GM12878 (cell line): ENCODE measurements around the gene EFCAB8. TPM values are rescaled to one million over a fixed set of nuclear protein-coding genes. Genes with fewer than 3 reads are reported as not detected.

Source experiments
- ATAC-seq: fragments of 200-7000 bp; cut with Tn5 transposase; 3 replicates; pipeline ENCODE4 v1.9.1; 2020; ENCODE audit warnings: mild to moderate bottlenecking, moderate library complexity
- BruUV-seq: library from RNA; stranded (reverse); fragments of 400-500 nt; replicated peaks from 2 replicates; lab custom pipeline; 2021; lab: Mats Ljungman, UMichigan
- CTCF ChIA-PET: fragments of 300-600 bp; sonication (Branson Sonifier 250); formaldehyde crosslinking; extraction: SDS; loops from one replicate; lab custom pipeline; 2021; ENCODE audit warnings: inconsistent platforms; lab: Yijun Ruan, JAX
- POLR2A ChIA-PET: fragments of 350-600 bp; formaldehyde crosslinking; extraction: SDS; loops from one replicate; lab custom pipeline; 2021; ENCODE audit warnings: inconsistent platforms; lab: Charles Lee
- RAD21 ChIA-PET: fragments of 300-600 bp; sonication (Branson Sonifier 250); formaldehyde crosslinking; loops from one replicate; lab custom pipeline; 2023; ENCODE audit warnings: antibody characterized with exemption; ENCODE audit not compliant: unreplicated experiment; lab: Charles Lee
- SMC1A ChIA-PET: fragments of 300-600 bp; sonication (Branson Sonifier 250); formaldehyde crosslinking; loops from one replicate; lab custom pipeline; 2023; ENCODE audit not compliant: unreplicated experiment, uncharacterized antibody; lab: Charles Lee
- DNase-seq: peaks from one replicate; pipeline ENCODE4 v3.0.0-alpha.2; 2011; ENCODE audit warnings: low read depth, low spot score
- FAIRE-seq: peaks from 3 replicates; lab custom pipeline; 2011; peaks lifted over from hg19 to GRCh38; lab: Jason Lieb, UNC
- H2AFZ ChIP-seq: 2 replicates; pipeline ENCODE4 v1.6.0; 2011; ENCODE audit warnings: low read depth, low read length, control low read depth; ENCODE audit not compliant: control insufficient read depth
- H3K27ac ChIP-seq: 2 replicates; pipeline ENCODE4 v1.5.1; 2011; ENCODE audit warnings: control low read depth; ENCODE audit not compliant: control insufficient read depth, insufficient read depth
- H3K27me3 ChIP-seq, 2 experiments: replicated peaks in 1 of 2; 2 replicates each; pipeline versions ENCODE4 v1.6.0 to v1.6.1; 2011; ENCODE audit warnings: low read length in 1 of 2; ENCODE audit not compliant: control insufficient read depth in 2 of 2, insufficient read depth in 2 of 2
- H3K36me3 ChIP-seq, 2 experiments: 2 replicates each; pipeline ENCODE4 v1.5.1; 2011; ENCODE audit warnings: low read length in 1 of 2; ENCODE audit not compliant: control insufficient read depth in 2 of 2, insufficient read depth in 2 of 2
- H3K4me1 ChIP-seq: 2 replicates; pipeline ENCODE4 v1.6.1; 2011; ENCODE audit warnings: mild to moderate bottlenecking, low read length, moderate library complexity, mixed read lengths; ENCODE audit not compliant: control insufficient read depth, insufficient read depth
- H3K4me2 ChIP-seq: 2 replicates; pipeline ENCODE4 v1.6.0; 2011; ENCODE audit warnings: control low read depth; ENCODE audit not compliant: control insufficient read depth, insufficient read depth
- H3K4me3 ChIP-seq: fragments of 200-600 bp; sonication (generic); 2 replicates; pipeline ENCODE4 v1.5.1; 2016
- H3K79me2 ChIP-seq: 2 replicates; pipeline ENCODE4 v1.6.0; 2011; ENCODE audit warnings: low read length; ENCODE audit not compliant: control insufficient read depth, insufficient read depth
- H3K9ac ChIP-seq: 2 replicates; pipeline ENCODE4 v1.8.0; 2011; ENCODE audit warnings: low read length, control low read depth, mixed read lengths; ENCODE audit not compliant: control insufficient read depth, insufficient read depth
- H3K9me3 ChIP-seq: replicated peaks from 3 replicates; pipeline ENCODE4 v1.5.1; 2011; ENCODE audit warnings: mild to moderate bottlenecking, low read length; ENCODE audit not compliant: control insufficient read depth, insufficient read depth
- H4K20me1 ChIP-seq: 2 replicates; pipeline ENCODE4 v1.6.0; 2011; ENCODE audit not compliant: control insufficient read depth, insufficient read depth
- BACH1 ChIP-seq: fragments of 450-650 bp; IDR thresholded peaks from 2 replicates; pipeline ENCODE4 v1.6.1; 2017; ENCODE audit warnings: mild to moderate bottlenecking, borderline replicate concordance
- BRCA1 ChIP-seq: IDR thresholded peaks from 2 replicates; pipeline ENCODE4 v1.6.1; 2011; ENCODE audit warnings: low read depth, low read length, improper control_type of control experiment
- EGR1 ChIP-seq, 2 experiments: IDR thresholded peaks; 1 replicate in 1 of 2; 2 replicates in 1 of 2; pipeline ENCODE4 v1.6.1; 2011 to 2012; ENCODE audit warnings: low read depth in 2 of 2, low read length in 2 of 2, borderline replicate concordance in 1 of 2, mild to moderate bottlenecking in 1 of 2, moderate library complexity in 1 of 2
- ETV6 ChIP-seq, 2 experiments: fragments of 450-650 bp in 1 of 2; IDR thresholded peaks in 1 of 2; conservative IDR thresholded peaks in 1 of 2; 2 replicates each; pipeline ENCODE4 v1.6.1; 2014; ENCODE audit warnings: antibody characterized with exemption in 1 of 2, borderline replicate concordance in 1 of 2, low read depth in 1 of 2, mild to moderate bottlenecking in 1 of 2, moderate library complexity in 1 of 2
- IKZF1 ChIP-seq: fragments of 450-650 bp; conservative IDR thresholded peaks from 2 replicates; pipeline ENCODE4 v1.6.1; 2017; ENCODE audit warnings: antibody characterized with exemption, mild to moderate bottlenecking
- IKZF2 ChIP-seq, 2 experiments: fragments of 450-650 bp; IDR thresholded peaks; 2 replicates each; pipeline ENCODE4 v1.6.1; 2017; ENCODE audit warnings: mild to moderate bottlenecking in 2 of 2, moderate library complexity in 2 of 2
- MYB ChIP-seq: fragments of 150-350 bp; IDR thresholded peaks from 2 replicates; pipeline ENCODE4 v1.6.1; 2014; ENCODE audit warnings: mild to moderate bottlenecking, low read depth, low read length, borderline replicate concordance
- NFYA ChIP-seq: IDR thresholded peaks from 2 replicates; pipeline ENCODE4 v1.6.1; 2011; ENCODE audit warnings: low read depth, mild to moderate bottlenecking, low read length, improper control_type of control experiment, borderline replicate concordance
- NR2C2 ChIP-seq: IDR thresholded peaks from 2 replicates; pipeline ENCODE4 v1.6.1; 2011; ENCODE audit warnings: borderline replicate concordance, low read depth; ENCODE audit not compliant: control insufficient read depth, insufficient read length
- PAX8 ChIP-seq: fragments of 450-650 bp; IDR thresholded peaks from 2 replicates; pipeline ENCODE4 v1.6.1; 2017; ENCODE audit warnings: mild to moderate bottlenecking, moderate library complexity
- POU2F2 ChIP-seq: IDR thresholded peaks from 3 replicates; pipeline ENCODE4 v1.6.1; 2011; ENCODE audit warnings: low read depth, mild to moderate bottlenecking, low read length, borderline replicate concordance
- SMC3 ChIP-seq: IDR thresholded peaks from 2 replicates; pipeline ENCODE4 v1.6.1; 2011; ENCODE audit warnings: low read length, improper control_type of control experiment, borderline replicate concordance
- SUZ12 ChIP-seq: fragments of 200-600 bp; sonication (generic); IDR thresholded peaks from one replicate; pipeline ENCODE4 v1.6.1; 2018; ENCODE audit warnings: antibody characterized with exemption, mild to moderate bottlenecking; ENCODE audit not compliant: unreplicated experiment
- USF1 ChIP-seq: IDR thresholded peaks from 2 replicates; pipeline ENCODE4 v1.6.1; 2011; ENCODE audit warnings: borderline replicate concordance, low read depth, mild to moderate bottlenecking, moderate library complexity, mixed read lengths, low read length; ENCODE audit not compliant: insufficient read depth; ENCODE audit errors: extremely low read length
- ZBTB33 ChIP-seq: fragments of 450-650 bp; IDR thresholded peaks from 2 replicates; pipeline ENCODE4 v1.6.1; 2017; ENCODE audit warnings: mild to moderate bottlenecking
- ZNF207 ChIP-seq: fragments of 450-650 bp; IDR thresholded peaks from 2 replicates; pipeline ENCODE4 v1.6.1; 2014; ENCODE audit warnings: antibody characterized with exemption, mild to moderate bottlenecking, borderline replicate concordance
- WGBS: methylation state at CpG from one replicate; pipeline ENCODE4 v1.1.6; 2016; ENCODE audit warnings: low lambda C conversion rate; ENCODE audit not compliant: insufficient replicate concordance, insufficient coverage; ENCODE audit errors: missing lambda C conversion rate; 5-methylcytosine and 5-hydroxymethylcytosine counted together
- in situ Hi-C: fragments of 300-500 bp; cut with MboI; formaldehyde crosslinking; loops from 9 replicates; pipeline ENCODE4 v1.14.3; 2018; ENCODE audit warnings: mixed read lengths
- intact Hi-C: fragments of 100-400 bp; cut with micrococcal nuclease; formaldehyde crosslinking; loops from one replicate; pipeline ENCODE4 v1.14.2; 2022; ENCODE audit not compliant: unreplicated experiment
- polyA plus RNA-seq, 11 experiments: library from polyadenylated mRNA; depleted of rRNA in 4 of 11; unstranded in 6 of 11; stranded (reverse) in 5 of 11; fragments of >200 nt; fragmentation: Nextera tagmentation in 4 of 11; fragmentation: Illumina TruSeq in 1 of 11; extraction: Ambion mirVana in 4 of 11; extraction: Trizol in 1 of 11; gene quantifications; 1 replicate in 1 of 11; 2 replicates in 10 of 11; pipeline versions ENCODE4 v1.2.1 to v1.2.3, GENCODE V29; 2011 to 2016; ENCODE audit warnings: inconsistent platforms in 2 of 11, missing spikeins in 2 of 11, low read depth in 1 of 11
- total RNA-seq, 4 experiments: library from RNA; depleted of rRNA in 3 of 4; stranded (reverse); fragments of >200 nt in 3 of 4; fragmentation: Illumina TruSeq in 1 of 4; extraction: Trizol in 1 of 4; gene quantifications; 2 replicates each; pipeline versions ENCODE4 v1.2.1 to v1.2.3, GENCODE V29; 2013 to 2021

EFCAB8 gene
- total and polyA plus RNA-seq, 10 of the 15 experiments (the other 5 are each of a cell fraction or from before 2014, with no cell fraction given), result 0.04 to 0.18 (median 0.06) TPM; not detected in 4

GRCh38 chr20:32970115-32970972 is 111.6 kb downstream of the EFCAB8 start:
- H3K9ac ChIP-seq, result no peak overlapping the region; the same call in 1 of the 2 replicates
- no peak for DNase-seq
- H3K9me3 ChIP-seq, result no peaks in the 10 kb centered on the region
- ATAC-seq, result no peak
- no TSS peak for BruUV-seq
- no peak overlapping the region for H3K4me2 ChIP-seq
- H3K27ac ChIP-seq, result peak overlapping the region; percentile 97
- in situ Hi-C loops (no loop called here), intact Hi-C loops (no loop called here)
- H3K4me3 ChIP-seq, result no peak overlapping the region
- ChIA-PET SMC1A (no interaction called here), CTCF (interaction anchor here (1.5 kb wide), 1 partner anchor 69 kb away, joined by 4 read pairs; no protein-coding TSS in a partner anchor)
- TF ChIP-seq BRCA1 (no peak), SMC3 (no peak), PAX8 (no peak), POU2F2 (no peak), NFYA (no peak), BACH1 (no peak), USF1 (no peak), ZBTB33 (no peak), EGR1 (IDR thresholded peaks at IDR 0.05; ENCODE audit: borderline replicate concordance in 1 of 2, low read depth in 2 of 2, low read length in 2 of 2) (no peak), IKZF2 (IDR thresholded peaks at IDR 0.05) (no peak), ETV6 (conservative IDR thresholded peaks at IDR 0.05 in 1 of 2, IDR thresholded peaks at IDR 0.05 in 1 of 2; ENCODE audit: borderline replicate concordance in 1 of 2, low read depth in 1 of 2) (no peak), SUZ12 (no peak), ZNF207 (no peak), IKZF1 (no peak), NR2C2 (no peak), MYB (no peak)
- TF ChIP-seq, all 136 proteins: peak for 0
- Histone ChIP-seq H2AFZ (peak overlapping the region; percentile 39; the same call in 1 of the 2 replicates), H3K27me3 (no peaks in the 10 kb centered on the region), H4K20me1 (no peaks in the 10 kb centered on the region), H3K4me1 (peaks cover 38% of the 10 kb centered on the region), H3K36me3 (no peaks in the 10 kb centered on the region), H3K79me2 (no peaks in the 10 kb centered on the region; the same call in 1 of the 2 replicates)
- ChIA-PET RAD21 (no interaction called here), POLR2A (no interaction called here)
- 97% methylated on average over 15 of the region's 15 CpGs for WGBS
- FAIRE-seq, result no peak
